ENCODE data around the gene TEF. TPM values are rescaled to one million over a fixed set of nuclear protein-coding genes. Genes with fewer than 3 reads are reported as not detected.
A peak's percentile ranks its signal among the peaks of the same experiment; 100 is the strongest.

TEF gene
- total and polyA plus RNA-seq, 8 donors = 6.7 to 29.1 (median 10.3) TPM

DNA sequence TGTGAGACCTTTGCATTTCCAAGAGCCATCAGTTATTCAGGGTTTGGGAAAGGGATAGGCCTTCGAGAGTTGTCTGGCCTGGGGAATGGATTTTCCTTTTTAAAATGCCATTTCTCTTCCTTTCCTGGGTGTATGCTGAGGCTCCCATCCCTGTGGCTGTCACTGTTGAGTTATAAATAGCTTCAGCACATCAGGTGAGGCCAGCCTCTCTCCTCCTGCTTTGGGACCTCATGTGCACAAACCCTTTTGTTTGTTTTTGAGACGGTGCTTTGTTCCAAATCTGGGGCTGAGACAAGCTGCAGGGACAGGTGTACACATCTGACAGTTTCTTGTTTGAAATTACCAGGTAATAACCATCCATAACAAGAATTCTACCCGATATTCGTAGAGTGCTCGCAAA is 1.3 kb downstream of the TEF start:
- H3K27ac ChIP-seq = peak overlapping the region; percentile 93 to 99 (median 95)
- peaks cover 28 to 40% (median 29%) of the 10 kb centered on the region in 4 donors for H3K4me1 ChIP-seq
- DNase-seq = no peak
- TF ChIP-seq POLR2A (IDR thresholded peaks at IDR 0.05) = no peak
- TF ChIP-seq EP300 (IDR thresholded peaks at IDR 0.05) = no peak
- TF ChIP-seq, protein P1, sequence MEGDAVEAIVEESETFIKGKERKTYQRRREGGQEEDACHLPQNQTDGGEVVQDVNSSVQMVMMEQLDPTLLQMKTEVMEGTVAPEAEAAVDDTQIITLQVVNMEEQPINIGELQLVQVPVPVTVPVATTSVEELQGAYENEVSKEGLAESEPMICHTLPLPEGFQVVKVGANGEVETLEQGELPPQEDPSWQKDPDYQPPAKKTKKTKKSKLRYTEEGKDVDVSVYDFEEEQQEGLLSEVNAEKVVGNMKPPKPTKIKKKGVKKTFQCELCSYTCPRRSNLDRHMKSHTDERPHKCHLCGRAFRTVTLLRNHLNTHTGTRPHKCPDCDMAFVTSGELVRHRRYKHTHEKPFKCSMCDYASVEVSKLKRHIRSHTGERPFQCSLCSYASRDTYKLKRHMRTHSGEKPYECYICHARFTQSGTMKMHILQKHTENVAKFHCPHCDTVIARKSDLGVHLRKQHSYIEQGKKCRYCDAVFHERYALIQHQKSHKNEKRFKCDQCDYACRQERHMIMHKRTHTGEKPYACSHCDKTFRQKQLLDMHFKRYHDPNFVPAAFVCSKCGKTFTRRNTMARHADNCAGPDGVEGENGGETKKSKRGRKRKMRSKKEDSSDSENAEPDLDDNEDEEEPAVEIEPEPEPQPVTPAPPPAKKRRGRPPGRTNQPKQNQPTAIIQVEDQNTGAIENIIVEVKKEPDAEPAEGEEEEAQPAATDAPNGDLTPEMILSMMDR (IDR thresholded peaks at IDR 0.05) = no peak
- no peak for TF ChIP-seq POLR2AphosphoS5 (IDR thresholded peaks at IDR 0.05)
- H3K27me3 ChIP-seq = no peaks in the 10 kb centered on the region
- intact Hi-C loops (cut with DNase I; ENCODE audit: low total_unique reads) = no loop called here
- H3K9me3 ChIP-seq = no peaks in the 10 kb centered on the region
- 61 to 71% (median 66%) methylated on average over 5 of the region's 5 CpGs for WGBS, 5 donors
- peak overlapping the region; percentile 70 to 83 (median 76) for H3K4me3 ChIP-seq
- H3K36me3 ChIP-seq = peaks cover 1 to 15% (median 10%) of the 10 kb centered on the region in 4 donors

DNA sequence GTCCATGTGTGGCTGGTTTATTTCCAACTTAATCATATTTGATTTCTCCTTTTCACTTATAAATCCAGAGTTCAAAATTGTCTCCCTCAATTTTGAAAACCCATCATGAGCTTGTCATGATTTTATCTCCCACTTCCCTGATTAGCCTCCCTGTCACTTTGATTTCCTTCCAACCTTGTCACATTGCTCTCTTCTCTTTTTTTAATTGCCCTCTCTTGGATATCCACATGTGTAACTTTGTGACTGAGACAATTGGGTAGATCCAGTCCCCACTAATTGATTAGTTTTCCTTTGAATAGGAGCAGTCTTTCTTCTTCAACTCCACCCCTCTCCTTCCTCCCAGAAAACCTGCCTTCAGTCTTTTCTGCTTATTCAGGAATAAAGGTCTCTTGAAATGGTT is 2.4 kb downstream of the TEF start:
- H3K4me1 ChIP-seq = peaks cover 28 to 40% (median 29%) of the 10 kb centered on the region in 4 donors
- H3K27ac ChIP-seq = peak overlapping the region in 2 of 5 donors; percentile 93 to 96
- peaks cover 8 to 25% (median 21%) of the 10 kb centered on the region in 4 donors for H3K36me3 ChIP-seq
- intact Hi-C loops (cut with DNase I; ENCODE audit: low total_unique reads) = no loop called here
- no peak for DNase-seq
- TF ChIP-seq, protein P1 (IDR thresholded peaks at IDR 0.05) = no peak
- no peak for TF ChIP-seq POLR2A (IDR thresholded peaks at IDR 0.05)
- TF ChIP-seq EP300 (IDR thresholded peaks at IDR 0.05) = no peak
- TF ChIP-seq POLR2AphosphoS5 (IDR thresholded peaks at IDR 0.05) = no peak
- H3K27me3 ChIP-seq = no peaks in the 10 kb centered on the region
- no peak overlapping the region for H3K4me3 ChIP-seq
- H3K9me3 ChIP-seq = no peaks in the 10 kb centered on the region

DNA sequence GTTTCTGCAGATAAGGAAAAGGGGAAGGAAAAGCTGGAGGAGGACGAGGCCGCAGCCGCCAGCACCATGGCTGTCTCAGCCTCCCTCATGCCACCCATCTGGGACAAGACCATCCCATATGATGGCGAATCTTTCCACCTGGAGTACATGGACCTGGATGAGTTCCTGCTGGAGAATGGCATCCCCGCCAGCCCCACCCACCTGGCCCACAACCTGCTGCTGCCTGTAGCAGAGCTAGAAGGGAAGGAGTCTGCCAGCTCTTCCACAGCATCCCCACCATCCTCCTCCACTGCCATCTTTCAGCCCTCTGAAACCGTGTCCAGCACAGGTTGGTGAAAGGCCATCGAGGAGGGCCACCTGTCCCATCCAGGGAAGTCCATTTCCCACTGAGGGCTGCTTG is 5.6 kb downstream of the TEF start:
- intact Hi-C loops (cut with DNase I; ENCODE audit: low total_unique reads) = no loop called here
- 81 to 94% (median 88%) methylated on average over 5 to 7 of the region's 7 CpGs for WGBS, 5 donors
- no peak overlapping the region for H3K4me3 ChIP-seq
- H3K4me1 ChIP-seq = peaks cover 14 to 28% (median 15%) of the 10 kb centered on the region in 4 donors
- no peaks in the 10 kb centered on the region for H3K9me3 ChIP-seq
- no peaks in the 10 kb centered on the region for H3K27me3 ChIP-seq
- DNase-seq = no peak
- no peak overlapping the region for H3K27ac ChIP-seq
- H3K36me3 ChIP-seq = peaks cover 13 to 57% (median 52%) of the 10 kb centered on the region in 4 donors
- TF ChIP-seq EP300 (IDR thresholded peaks at IDR 0.05) = no peak
- TF ChIP-seq, protein P1 (IDR thresholded peaks at IDR 0.05) = no peak
- no peak for TF ChIP-seq POLR2AphosphoS5 (IDR thresholded peaks at IDR 0.05)
- no peak for TF ChIP-seq POLR2A (IDR thresholded peaks at IDR 0.05)

DNA sequence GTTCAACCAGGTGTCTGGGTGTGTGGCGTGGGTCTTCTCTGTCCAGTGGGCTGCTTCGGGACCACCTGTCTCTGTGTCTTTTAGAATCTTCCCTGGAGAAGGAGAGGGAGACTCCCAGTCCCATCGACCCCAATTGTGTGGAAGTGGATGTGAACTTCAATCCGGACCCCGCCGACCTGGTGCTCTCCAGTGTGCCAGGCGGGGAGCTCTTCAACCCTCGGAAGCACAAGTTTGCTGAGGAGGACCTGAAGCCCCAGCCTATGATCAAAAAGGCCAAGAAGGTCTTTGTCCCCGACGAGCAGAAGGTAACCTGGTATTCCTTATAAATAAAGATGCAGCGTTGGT is 12.2 kb downstream of the TEF start:
- TF ChIP-seq POLR2A (IDR thresholded peaks at IDR 0.05) = no peak
- TF ChIP-seq POLR2AphosphoS5 (IDR thresholded peaks at IDR 0.05) = no peak
- no peak for TF ChIP-seq EP300 (IDR thresholded peaks at IDR 0.05)
- TF ChIP-seq, protein P1 (IDR thresholded peaks at IDR 0.05) = no peak
- WGBS, 5 donors = 92 to 95% (median 93%) methylated on average over 10 to 11 of the region's 11 CpGs
- Histone ChIP-seq H3K4me1 (peaks cover 0 to 10% (median 4%) of the 10 kb centered on the region in 4 donors), H3K36me3 (peaks cover 54 to 97% (median 87%) of the 10 kb centered on the region in 4 donors), H3K27ac (peak overlapping the region in 1 of 5 donors; percentile 58), H3K27me3 (no peaks in the 10 kb centered on the region), H3K4me3 (no peak overlapping the region), H3K9me3 (no peaks in the 10 kb centered on the region)
- intact Hi-C loops (cut with DNase I; ENCODE audit: low total_unique reads) = no loop called here
- no peak for DNase-seq
